HG02870 (cell line): ENCODE measurements around the gene NCK1.

ENCODE experiments used
- ATAC-seq: cut with Tn5 transposase; IDR thresholded peaks from one replicate; pipeline ENCODE4 v1.9.1; 2021; ENCODE audit warnings: mild to moderate bottlenecking, moderate library complexity; ENCODE audit not compliant: unreplicated experiment

The NCK1 gene

DNA sequence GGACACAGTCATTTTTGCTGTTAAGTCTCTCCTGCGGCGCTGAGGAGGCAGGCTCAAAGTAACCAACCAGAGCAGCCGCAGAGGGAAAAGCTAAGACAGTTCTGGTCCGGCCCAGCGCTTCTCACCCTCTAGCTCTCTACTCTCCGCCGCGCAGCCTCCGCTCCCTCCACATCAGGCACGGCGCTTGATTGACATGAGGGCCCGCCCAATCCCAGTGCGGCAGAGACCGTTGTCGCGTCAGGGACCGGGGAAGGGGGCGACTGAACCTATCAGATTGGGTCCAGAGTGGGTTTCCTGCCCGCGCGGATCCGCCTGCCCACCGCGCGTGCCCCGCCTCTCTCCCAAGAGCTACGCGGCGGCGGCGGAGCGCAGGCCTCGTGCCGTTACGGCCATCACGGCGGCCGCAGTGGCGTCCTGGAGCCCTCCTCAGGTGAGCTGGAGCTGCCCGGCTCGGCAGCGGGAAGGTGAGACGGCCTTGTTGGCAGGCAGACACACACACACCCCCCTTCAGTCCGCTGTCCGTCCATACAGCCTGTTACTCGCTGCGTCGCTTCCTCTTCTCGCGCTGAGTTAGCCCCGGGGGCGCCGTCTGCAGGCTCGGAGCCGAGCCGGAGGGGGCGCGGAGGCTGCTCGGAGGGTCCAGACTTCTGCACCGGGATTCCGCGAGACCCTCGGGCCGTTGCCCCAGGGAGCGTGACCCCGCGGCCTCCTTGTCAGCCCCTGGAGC lies at the start of gene NCK1:
Gene NCK1, plus strand, starts transcription at position 319 of the 727 bp plus-strand sequence. CDS start 65,794 bp downstream, outside the sequence.
- ATAC-seq = peak; percentile 96

GRCh38 chr3:136817448-136817847 lies 44.6 kb upstream of the NCK1 start:
- no peak for ATAC-seq

DNA sequence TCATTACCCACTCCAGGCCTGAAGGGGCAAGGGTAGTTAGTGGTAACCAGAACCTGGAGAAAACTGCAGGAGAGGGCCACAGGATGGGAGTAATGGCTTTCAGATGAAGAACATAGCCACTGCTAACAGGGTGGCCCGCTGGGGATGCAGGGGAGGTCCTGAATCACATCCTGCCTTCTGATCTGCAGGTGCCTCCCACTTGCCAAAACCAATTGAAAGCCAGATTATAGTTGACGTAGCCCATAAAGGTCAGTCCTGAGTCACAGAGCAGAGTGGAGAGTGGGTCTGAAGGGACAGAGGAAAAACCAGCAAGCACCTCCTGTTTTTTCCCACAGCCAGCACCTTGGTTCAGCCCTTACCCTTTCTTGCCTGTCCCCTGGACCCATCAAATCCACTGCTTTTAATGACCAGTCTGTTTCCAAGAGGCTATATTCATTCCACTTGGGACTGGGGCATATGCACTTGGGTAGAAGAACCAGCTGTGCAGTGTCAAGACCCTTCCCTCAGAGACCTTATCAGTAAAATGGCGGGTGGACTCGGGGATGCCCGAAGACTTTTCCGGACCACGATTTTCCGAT lies 43.7 kb upstream of the NCK1 start:
- no peak for ATAC-seq

DNA sequence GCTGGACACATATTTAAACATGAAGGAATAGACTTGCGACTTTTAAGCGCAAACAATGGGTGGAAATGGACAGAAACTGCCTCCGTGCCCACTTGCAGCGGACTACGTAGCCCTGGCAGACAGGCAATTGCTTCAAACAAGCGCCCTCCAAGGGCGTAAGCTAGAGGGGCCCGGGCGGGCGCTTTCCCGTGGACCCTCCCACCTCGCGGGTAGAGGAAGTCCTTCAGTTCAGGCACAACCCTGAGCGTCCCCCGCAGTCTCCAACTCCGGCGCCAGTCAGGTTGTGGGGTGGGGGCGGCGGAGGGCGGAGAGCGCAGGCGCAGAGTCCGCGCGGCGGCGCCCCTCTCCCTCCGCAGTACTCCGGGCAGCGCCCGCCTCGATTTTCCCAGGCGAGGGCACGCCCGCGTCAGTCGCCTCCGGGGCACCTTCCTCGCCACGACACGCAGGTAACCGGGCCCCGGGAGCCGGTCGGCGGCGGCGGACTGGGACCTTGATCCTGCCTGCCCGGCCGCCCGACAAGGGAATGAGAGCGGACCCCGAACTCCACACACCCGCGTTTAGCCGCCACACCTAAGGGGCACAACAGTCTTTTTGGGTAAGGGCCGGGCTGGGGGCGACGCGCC lies 43.1 kb upstream of the NCK1 start, which contains the start of gene SLC35G2:
Gene SLC35G2, plus strand, starts transcription at position 358 of the 623 bp plus-strand sequence. CDS start 35,335 bp downstream, outside the sequence.
- no peak for ATAC-seq

- no peak for ATAC-seq
Measured at GRCh38 chr3:136819392-136819730, 42.6 kb upstream of the NCK1 start.

DNA sequence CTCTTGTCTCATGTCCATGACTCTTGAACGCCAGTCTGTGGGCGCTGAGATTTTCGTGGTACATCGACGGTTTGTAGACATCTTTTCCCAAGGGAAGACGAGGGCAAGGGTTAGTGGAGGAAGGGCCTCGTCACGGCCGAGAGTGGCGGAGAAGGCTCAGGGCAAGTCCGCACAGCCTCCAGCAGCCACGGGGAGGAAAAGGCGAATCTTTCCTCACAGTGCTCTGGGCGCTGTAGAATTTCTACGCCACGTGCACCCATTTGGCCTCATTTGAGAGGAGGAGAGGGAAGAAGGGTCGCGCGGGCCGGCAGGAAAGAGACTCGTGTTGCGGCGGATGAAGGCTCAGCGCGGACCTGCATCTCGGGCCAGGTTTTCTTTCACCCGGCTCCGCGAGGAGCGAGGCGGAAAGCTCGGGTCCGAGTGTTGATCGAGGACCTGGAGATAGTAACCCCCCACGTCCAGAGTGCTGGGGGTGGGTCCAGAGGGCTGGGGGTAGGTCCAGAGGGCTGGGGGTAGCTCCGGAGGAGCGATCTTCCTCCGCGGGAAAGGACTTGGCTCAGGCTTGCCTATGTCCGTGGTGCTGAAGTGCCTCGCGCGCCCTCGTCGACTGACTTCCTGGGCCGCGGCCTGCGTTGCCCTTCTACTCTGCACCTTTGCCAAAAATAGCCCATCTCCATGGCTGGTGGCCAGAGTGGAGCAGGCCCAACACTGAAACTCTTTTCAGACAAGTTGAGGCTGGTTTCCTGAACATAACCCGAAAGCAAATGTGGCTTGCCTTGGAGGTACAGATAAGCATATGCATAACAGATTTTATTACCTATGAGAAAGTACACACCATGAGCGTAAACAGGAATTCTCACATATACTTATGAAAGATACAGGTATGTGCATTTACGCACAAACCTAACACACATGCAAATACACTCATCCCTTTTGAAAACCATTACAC lies 42.0 kb upstream of the NCK1 start:
- ATAC-seq = no peak

- no peak for ATAC-seq
Measured at GRCh38 chr3:136831461-136831860, 30.5 kb upstream of the NCK1 start.

GRCh38 chr3:136835089-136835812 lies 26.8 kb upstream of the NCK1 start:
- ATAC-seq = no peak

DNA sequence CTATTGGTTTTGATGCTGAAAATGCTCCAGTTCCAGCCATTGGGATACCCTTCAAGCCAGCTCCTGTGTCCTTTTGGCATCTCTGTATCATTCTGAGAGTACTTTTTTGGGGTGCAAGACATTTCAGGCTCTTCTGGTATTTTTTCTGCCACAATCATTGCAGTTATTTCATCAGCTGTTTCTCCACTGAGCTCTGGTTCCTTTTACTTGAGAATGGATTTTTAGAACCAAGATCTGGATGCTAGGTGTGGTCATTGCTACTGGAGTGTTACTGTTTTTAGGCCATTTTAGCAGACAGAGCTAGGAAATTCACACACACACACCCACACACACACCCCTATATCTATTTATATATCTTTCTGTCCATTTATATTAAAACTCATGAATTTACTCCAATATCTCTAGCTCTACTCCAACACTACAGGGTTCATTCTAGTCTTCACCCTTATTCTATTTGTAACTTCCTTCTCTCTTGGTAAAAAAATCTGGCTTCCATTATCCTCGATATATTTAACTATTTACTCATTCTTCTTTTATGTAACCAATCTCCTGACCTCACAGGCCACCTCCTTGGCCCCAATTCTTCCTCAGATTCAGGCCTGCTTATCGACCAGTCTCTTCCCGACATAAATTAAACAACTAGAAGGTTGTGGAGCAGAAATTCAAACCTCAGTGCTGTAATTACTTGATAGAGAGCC lies 26.0 kb upstream of the NCK1 start:
- ATAC-seq = no peak

GRCh38 chr3:136836511-136837156 lies 25.4 kb upstream of the NCK1 start:
- ATAC-seq = no peak

- ATAC-seq = no peak
Measured at GRCh38 chr3:136838641-136839555, 23.1 kb upstream of the NCK1 start.

- ATAC-seq = no peak
Measured at GRCh38 chr3:136839556-136839931, 22.5 kb upstream of the NCK1 start.

DNA sequence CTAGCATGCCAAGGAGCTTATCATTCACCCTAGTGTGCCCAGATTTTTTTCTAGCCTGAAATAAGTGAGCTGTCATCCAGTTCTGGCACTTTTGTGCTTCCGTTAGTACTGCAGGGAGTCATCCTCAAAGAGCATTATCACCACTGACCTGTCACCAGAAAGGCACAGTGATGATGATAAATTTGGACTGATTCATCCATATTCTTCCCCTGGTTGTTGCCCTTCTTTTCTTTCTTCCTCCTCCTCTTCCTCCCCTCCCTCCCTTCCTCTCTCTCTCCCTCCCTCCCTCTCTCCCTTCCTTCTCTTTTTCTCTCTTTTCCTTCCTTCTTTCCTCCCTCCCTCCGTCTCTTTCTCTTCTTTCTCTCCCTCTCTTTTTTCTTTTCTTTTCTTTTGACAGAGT lies 21.8 kb upstream of the NCK1 start:
- no peak for ATAC-seq

GRCh38 chr3:136842294-136842693 lies 19.7 kb upstream of the NCK1 start:
- no peak for ATAC-seq

DNA sequence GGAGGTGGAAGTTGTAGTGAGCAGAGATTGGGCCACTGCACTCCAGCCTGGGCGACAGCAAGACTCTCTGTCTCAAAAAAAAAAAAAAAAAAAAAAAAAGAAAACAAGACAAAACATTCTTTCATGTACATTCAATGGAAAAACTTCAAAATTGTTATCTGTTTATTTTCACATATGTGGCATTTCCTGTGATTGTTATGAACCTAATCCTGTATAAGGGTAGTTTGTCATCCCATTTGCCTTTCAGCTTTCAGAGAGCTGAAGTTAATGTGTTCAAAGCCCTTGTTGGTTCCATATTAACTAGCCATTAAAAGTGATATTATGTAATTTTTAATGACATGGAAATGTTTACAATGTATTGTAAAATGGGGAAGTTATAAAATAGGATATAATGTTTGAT lies 17.3 kb upstream of the NCK1 start:
- no peak for ATAC-seq

DNA sequence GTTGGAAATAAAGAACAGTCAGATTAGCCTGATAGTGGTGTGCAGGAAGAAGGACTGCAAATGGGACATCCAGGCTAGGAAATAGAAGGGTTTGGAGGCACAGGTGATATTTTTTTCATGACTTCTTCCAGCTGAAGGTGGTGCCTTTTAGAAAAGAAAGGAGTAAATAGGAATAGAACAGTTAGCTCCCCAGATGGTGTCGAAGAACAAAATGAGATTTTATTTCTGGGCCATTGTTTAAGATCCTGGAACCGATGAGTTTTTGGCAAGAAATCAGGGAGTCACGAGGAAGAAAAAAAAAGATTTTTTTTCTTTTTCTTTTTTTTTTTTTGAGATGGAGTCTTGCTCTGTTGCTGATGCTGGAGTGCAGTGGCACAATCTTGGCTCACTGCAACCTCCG lies 9.8 kb upstream of the NCK1 start:
- no peak for ATAC-seq

GRCh38 chr3:136856665-136857064 lies 5.3 kb upstream of the NCK1 start:
- no peak for ATAC-seq

DNA sequence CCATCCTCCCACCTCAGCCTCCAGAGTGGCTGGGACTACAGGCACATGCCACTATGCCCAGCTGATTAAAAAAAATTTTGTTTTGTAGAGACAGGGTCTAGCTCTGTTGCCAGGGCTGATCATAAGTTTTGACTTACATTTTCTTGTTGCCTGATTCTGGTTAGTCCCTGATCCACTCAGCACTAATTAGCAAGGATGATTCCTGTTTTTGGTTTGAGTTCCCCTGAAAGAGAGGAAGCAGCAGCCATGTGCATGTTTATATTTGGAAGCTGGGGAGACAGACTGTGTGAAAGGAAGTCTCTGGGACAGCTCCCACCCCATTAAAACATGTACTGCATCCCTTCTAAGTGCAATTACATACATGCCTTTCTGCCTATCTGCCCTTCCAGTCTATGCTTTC lies 3.6 kb upstream of the NCK1 start:
- no peak for ATAC-seq
